Raji (cell line): Measurements from ENCODE around the gene QPCT.

Source experiments
- POLR2A ChIP-seq: IDR thresholded peaks from 2 replicates; pipeline ENCODE4 v1.6.1; 2011; ENCODE audit warnings: low read depth, low read length, control low read depth; ENCODE audit not compliant: insufficient read depth

Gene QPCT

DNA sequence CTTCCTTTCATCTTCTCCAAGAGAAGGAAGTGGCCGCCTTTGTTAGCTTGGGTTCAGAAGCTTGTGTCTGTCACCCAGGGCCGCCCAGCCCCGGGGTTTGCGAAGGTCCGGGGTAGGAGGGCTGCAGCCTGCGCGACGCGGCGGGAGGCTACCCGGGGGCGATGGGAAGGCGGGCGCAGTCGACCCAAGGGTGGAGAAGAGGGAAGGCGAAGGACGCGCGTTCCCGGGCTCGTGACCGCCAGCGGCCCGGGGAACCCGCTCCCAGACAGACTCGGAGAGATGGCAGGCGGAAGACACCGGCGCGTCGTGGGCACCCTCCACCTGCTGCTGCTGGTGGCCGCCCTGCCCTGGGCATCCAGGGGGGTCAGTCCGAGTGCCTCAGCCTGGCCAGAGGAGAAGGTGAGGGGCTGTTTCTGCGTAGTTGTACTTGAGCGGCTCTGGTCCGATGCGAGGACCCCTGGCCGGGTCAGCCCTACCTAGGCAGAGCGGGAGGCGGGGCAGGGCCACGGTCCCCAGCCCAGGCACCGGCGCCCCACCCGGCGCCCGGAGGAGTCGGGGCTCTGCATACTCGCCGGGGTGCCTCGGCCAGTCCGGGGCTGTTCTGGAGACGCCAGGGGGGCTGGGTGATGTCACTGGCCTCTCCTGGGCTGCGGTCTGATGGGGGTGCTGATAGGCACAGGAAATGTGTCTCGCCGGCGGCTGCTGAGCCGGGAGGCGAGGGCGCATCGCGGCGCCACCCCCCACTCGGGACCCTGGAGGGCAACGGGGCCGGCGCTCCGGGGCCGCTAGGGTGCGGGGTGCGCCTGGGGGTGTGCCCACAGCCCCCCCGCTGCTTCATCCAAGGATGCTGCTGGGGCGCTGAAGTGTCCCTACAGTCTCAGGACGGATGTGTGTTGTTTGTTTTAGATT is at the start of gene QPCT:
TSS of gene QPCT (plus strand) at position 178 of the 909 bp plus-strand sequence. CDS start at position 280, 102 bp downstream.
- TF ChIP-seq POLR2A: no peak

- no peak for TF ChIP-seq POLR2A
Observed at GRCh38 chr2:37295469-37296073, 48.9 kb upstream of the QPCT start.

DNA sequence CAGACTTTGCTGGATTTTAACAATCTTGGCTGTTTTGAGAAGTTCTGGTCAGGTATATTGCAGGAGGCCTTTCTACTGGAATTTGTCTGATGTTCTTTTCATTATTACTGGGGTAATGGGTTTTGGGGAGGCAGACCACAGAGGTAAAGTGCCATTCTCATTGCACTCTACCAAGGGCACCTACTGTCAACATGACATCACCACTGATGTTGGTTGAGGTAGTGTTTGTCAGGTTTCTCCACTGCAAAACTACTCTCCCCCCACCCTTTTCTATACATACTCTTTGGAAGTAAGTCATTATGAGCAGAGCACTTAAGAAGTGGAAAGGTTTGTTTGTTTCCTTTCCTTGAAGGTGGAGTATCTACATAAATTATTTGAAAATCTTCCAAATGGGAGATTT is 46.8 kb upstream of the QPCT start:
- TF ChIP-seq POLR2A: no peak

- TF ChIP-seq POLR2A: no peak
Observed at GRCh38 chr2:37300146-37300545, 44.3 kb upstream of the QPCT start.

GRCh38 chr2:37300578-37300977 is 43.9 kb upstream of the QPCT start:
- TF ChIP-seq POLR2A: no peak

DNA sequence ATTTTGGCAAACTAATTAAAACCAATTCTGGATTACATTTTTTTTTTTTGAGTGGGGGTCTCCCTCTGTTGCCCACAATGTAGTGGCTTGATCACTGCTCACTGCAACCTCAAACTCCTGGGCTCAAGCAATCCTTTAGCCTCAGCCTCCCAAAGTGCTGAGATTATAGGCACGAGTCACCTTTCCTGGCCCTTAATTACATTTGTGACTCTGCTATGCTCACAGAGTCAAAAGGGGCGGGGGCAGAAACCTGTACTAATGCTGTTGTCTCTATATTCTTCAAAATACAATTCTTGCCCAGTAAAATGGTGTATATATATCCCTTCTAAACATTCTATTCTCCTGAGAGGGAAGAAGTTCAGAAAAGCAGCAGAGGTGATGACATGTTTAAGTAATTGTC is 43.0 kb upstream of the QPCT start:
- TF ChIP-seq POLR2A: no peak

GRCh38 chr2:37302701-37303252 is 41.7 kb upstream of the QPCT start:
- no peak for TF ChIP-seq POLR2A

GRCh38 chr2:37306024-37306423 is 38.4 kb upstream of the QPCT start:
- no peak for TF ChIP-seq POLR2A

DNA sequence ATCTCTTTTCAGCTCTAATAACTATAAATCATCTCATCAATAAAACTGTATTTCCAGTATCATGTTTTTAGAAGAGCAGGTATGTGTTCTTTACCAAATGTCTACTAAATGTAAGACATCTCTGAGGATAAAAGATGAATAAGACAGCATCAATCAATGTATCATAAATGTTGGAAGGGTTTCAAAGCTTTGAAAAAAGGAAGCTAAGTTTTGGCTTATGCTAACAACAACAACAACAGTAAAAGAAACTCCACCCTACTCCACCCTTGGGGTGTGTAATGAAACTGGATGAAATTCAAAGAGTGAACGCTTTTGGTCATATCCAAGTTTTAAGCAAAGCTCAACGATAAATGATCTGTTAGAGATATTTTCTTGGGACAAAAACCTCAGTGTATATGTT is 36.9 kb upstream of the QPCT start:
- TF ChIP-seq POLR2A: no peak

GRCh38 chr2:37315364-37315763 is 29.1 kb upstream of the QPCT start:
- TF ChIP-seq POLR2A: no peak

GRCh38 chr2:37316181-37316580 is 28.2 kb upstream of the QPCT start:
- TF ChIP-seq POLR2A: no peak

DNA sequence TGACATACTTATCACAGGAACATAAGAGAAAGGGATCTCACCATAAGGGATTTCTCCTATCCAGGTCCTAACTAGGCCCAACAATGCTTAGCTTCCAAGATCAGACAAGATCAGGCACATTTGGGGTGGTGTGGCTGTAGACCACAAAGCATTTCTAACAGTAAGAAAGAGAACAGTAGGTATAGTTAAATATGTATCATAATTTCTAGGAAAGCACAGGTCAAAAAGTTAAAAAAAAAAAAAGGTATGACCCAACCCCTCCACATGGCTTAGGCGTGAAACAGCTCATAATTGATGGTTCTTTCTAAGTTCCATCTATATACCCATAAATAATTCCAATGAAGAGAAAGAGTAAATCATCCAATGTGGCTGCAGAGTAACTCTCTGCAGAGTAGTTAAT is 26.7 kb upstream of the QPCT start:
- no peak for TF ChIP-seq POLR2A

- no peak for TF ChIP-seq POLR2A
Observed at GRCh38 chr2:37318401-37318800, 26.0 kb upstream of the QPCT start.

GRCh38 chr2:37319754-37320609 is 24.4 kb upstream of the QPCT start:
- TF ChIP-seq POLR2A: no peak

DNA sequence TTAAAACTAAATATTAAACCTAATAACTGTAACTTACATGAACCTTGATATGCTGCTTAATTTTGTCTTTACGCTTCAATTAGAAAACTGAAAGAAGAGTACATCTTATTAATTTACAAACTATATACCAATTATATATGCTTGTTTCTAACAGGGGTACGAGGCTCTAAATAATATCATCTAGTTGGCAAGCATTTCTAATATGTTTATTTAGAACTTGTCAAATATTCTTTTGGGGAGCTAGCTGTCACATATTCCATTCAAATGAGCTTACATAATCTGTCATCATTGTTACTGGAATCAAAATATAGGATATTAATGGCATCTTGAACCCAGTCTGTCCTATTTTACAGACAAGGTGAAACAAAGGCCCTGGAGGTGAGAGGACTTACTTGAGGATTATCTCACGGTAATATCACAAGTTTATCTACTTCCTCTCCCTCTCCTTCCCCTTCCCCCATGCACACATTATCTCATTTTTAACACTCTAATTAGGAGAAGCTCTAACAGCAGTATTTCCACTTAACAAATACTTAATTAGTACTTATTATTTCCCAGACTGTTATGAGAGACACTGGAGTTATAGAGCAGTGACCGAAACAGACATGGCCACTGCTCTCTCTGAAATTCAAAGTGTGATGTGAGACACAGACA is 23.3 kb upstream of the QPCT start:
- TF ChIP-seq POLR2A: no peak
